Measurements from ENCODE around the gene CPNE4. TPM values are rescaled to one million over a fixed set of nuclear protein-coding genes. Genes with fewer than 3 reads are reported as not detected.

Gene CPNE4
- total RNA-seq, 1 donor from 2014 or later, result not detected

DNA sequence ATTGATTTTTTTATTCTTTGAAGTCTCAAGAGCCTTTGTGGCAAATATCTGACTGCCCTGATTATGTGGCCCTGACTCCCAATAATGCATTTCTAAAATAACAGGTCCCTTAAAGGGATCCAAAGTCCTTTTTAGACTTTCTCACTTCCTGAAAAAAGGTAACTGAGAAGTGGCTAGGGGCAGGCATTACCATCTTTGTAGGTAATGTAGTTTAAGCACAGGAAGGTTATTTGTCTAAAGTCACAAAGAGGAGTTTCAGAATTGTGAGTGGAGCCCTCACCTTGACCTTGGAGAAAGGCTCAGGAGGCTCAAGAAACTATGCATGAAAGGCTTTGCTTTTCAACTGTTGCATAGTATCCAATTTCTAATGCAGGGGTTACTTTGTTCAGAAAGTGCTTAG is 389.2 kb downstream of the CPNE4 start:
- H3K9me3 Mint-ChIP-seq (ENCODE audit: unreplicated experiment), result no peaks in the 10 kb centered on the region
- no peaks in the 10 kb centered on the region for H3K4me1 Mint-ChIP-seq (ENCODE audit: unreplicated experiment)
- DNase-seq (ENCODE audit: extremely low spot score, unreplicated experiment), result no peak
- no peak overlapping the region for H3K4me3 Mint-ChIP-seq (ENCODE audit: unreplicated experiment)
- no peaks in the 10 kb centered on the region for H3K36me3 Mint-ChIP-seq (ENCODE audit: unreplicated experiment)
- no peaks in the 10 kb centered on the region for H3K27me3 Mint-ChIP-seq (ENCODE audit: unreplicated experiment)
- no peak for TF ChIP-seq CTCF (IDR thresholded peaks at IDR 0.05)
- H3K27ac Mint-ChIP-seq (ENCODE audit: unreplicated experiment), result no peak overlapping the region

- Mint-ChIP-seq H3K27ac (ENCODE audit: unreplicated experiment) (no peak overlapping the region), H3K4me1 (ENCODE audit: unreplicated experiment) (no peaks in the 10 kb centered on the region), H3K27me3 (ENCODE audit: unreplicated experiment) (no peaks in the 10 kb centered on the region), H3K4me3 (ENCODE audit: unreplicated experiment) (no peak overlapping the region), H3K9me3 (ENCODE audit: unreplicated experiment) (no peaks in the 10 kb centered on the region), H3K36me3 (ENCODE audit: unreplicated experiment) (no peaks in the 10 kb centered on the region)
- TF ChIP-seq CTCF (IDR thresholded peaks at IDR 0.05), result no peak
- no peak for DNase-seq (ENCODE audit: extremely low spot score, unreplicated experiment)
Observed at GRCh38 chr3:131636266-131636775, 398.5 kb downstream of the CPNE4 start.

- no peaks in the 10 kb centered on the region for H3K9me3 Mint-ChIP-seq (ENCODE audit: unreplicated experiment)
- no peaks in the 10 kb centered on the region for H3K27me3 Mint-ChIP-seq (ENCODE audit: unreplicated experiment)
- no peak overlapping the region for H3K4me3 Mint-ChIP-seq (ENCODE audit: unreplicated experiment)
- H3K36me3 Mint-ChIP-seq (ENCODE audit: unreplicated experiment), result no peaks in the 10 kb centered on the region
- H3K4me1 Mint-ChIP-seq (ENCODE audit: unreplicated experiment), result no peaks in the 10 kb centered on the region
- TF ChIP-seq CTCF (IDR thresholded peaks at IDR 0.05), result no peak
- no peak for DNase-seq (ENCODE audit: extremely low spot score, unreplicated experiment)
- H3K27ac Mint-ChIP-seq (ENCODE audit: unreplicated experiment), result no peak overlapping the region
Observed at GRCh38 chr3:131630807-131631206, 404.0 kb downstream of the CPNE4 start.

- TF ChIP-seq CTCF (IDR thresholded peaks at IDR 0.05), result no peak
- H3K27me3 Mint-ChIP-seq (ENCODE audit: unreplicated experiment), result no peaks in the 10 kb centered on the region
- DNase-seq (ENCODE audit: extremely low spot score, unreplicated experiment), result no peak
- H3K4me1 Mint-ChIP-seq (ENCODE audit: unreplicated experiment), result no peaks in the 10 kb centered on the region
- no peak overlapping the region for H3K27ac Mint-ChIP-seq (ENCODE audit: unreplicated experiment)
- no peak overlapping the region for H3K4me3 Mint-ChIP-seq (ENCODE audit: unreplicated experiment)
- no peaks in the 10 kb centered on the region for H3K36me3 Mint-ChIP-seq (ENCODE audit: unreplicated experiment)
- no peaks in the 10 kb centered on the region for H3K9me3 Mint-ChIP-seq (ENCODE audit: unreplicated experiment)
Observed at GRCh38 chr3:131630097-131630496, 404.7 kb downstream of the CPNE4 start.

DNA sequence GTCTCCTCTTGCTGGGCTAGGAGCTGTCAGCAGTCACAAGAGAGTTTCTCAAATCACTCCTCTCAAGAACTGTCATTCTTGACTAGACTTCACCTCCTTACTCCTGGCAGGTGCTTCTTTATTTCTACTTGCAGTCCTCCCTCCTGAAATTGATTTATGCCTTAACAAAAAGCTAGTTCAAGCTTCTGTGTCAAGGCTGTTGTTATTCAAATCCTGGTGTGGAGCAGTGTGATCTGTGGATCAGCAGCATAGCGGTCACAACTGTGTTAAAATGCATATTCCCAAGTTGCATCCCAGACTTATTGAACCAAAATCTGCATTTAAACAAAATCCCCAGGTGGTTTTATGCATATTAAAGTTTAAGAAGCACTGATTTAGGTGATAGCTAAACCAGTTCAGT is 411.4 kb downstream of the CPNE4 start:
- Mint-ChIP-seq H3K4me1 (ENCODE audit: unreplicated experiment) (no peaks in the 10 kb centered on the region), H3K27ac (ENCODE audit: unreplicated experiment) (no peak overlapping the region), H3K4me3 (ENCODE audit: unreplicated experiment) (no peak overlapping the region), H3K36me3 (ENCODE audit: unreplicated experiment) (no peaks in the 10 kb centered on the region), H3K9me3 (ENCODE audit: unreplicated experiment) (no peaks in the 10 kb centered on the region), H3K27me3 (ENCODE audit: unreplicated experiment) (no peaks in the 10 kb centered on the region)
- no peak for DNase-seq (ENCODE audit: extremely low spot score, unreplicated experiment)
- no peak for TF ChIP-seq CTCF (IDR thresholded peaks at IDR 0.05)

Data from osteocyte (in vitro differentiated cells).